Measurements from ENCODE around the gene CARD11. TPM values are rescaled to one million over a fixed set of nuclear protein-coding genes. Genes with fewer than 3 reads are reported as not detected.

CARD11 gene
- polyA plus RNA-seq, 1 donor from 2014 or later, result not detected

- no peak overlapping the region for H2AFZ ChIP-seq (ENCODE audit: low read depth, low read length)
- TF ChIP-seq EZH2 (IDR thresholded peaks at IDR 0.05; ENCODE audit: borderline replicate concordance, insufficient read depth, low read length, poor library complexity, severe bottlenecking) (no peak), POLR2AphosphoS5 (IDR thresholded peaks at IDR 0.05) (no peak), TAF1 (IDR thresholded peaks at IDR 0.05; ENCODE audit: low read depth) (no peak), MXI1 (conservative IDR thresholded peaks at IDR 0.05; ENCODE audit: poor library complexity, severe bottlenecking) (no peak), EP300 (conservative IDR thresholded peaks at IDR 0.05; ENCODE audit: poor library complexity, severe bottlenecking) (no peak), RAD21 (conservative IDR thresholded peaks at IDR 0.05) (no peak), SMC3 (conservative IDR thresholded peaks at IDR 0.05; ENCODE audit: poor library complexity) (no peak)
- TF ChIP-seq, protein P1, sequence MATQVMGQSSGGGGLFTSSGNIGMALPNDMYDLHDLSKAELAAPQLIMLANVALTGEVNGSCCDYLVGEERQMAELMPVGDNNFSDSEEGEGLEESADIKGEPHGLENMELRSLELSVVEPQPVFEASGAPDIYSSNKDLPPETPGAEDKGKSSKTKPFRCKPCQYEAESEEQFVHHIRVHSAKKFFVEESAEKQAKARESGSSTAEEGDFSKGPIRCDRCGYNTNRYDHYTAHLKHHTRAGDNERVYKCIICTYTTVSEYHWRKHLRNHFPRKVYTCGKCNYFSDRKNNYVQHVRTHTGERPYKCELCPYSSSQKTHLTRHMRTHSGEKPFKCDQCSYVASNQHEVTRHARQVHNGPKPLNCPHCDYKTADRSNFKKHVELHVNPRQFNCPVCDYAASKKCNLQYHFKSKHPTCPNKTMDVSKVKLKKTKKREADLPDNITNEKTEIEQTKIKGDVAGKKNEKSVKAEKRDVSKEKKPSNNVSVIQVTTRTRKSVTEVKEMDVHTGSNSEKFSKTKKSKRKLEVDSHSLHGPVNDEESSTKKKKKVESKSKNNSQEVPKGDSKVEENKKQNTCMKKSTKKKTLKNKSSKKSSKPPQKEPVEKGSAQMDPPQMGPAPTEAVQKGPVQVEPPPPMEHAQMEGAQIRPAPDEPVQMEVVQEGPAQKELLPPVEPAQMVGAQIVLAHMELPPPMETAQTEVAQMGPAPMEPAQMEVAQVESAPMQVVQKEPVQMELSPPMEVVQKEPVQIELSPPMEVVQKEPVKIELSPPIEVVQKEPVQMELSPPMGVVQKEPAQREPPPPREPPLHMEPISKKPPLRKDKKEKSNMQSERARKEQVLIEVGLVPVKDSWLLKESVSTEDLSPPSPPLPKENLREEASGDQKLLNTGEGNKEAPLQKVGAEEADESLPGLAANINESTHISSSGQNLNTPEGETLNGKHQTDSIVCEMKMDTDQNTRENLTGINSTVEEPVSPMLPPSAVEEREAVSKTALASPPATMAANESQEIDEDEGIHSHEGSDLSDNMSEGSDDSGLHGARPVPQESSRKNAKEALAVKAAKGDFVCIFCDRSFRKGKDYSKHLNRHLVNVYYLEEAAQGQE (IDR thresholded peaks at IDR 0.05; ENCODE audit: borderline replicate concordance), result no peak
- TF ChIP-seq, protein P2, sequence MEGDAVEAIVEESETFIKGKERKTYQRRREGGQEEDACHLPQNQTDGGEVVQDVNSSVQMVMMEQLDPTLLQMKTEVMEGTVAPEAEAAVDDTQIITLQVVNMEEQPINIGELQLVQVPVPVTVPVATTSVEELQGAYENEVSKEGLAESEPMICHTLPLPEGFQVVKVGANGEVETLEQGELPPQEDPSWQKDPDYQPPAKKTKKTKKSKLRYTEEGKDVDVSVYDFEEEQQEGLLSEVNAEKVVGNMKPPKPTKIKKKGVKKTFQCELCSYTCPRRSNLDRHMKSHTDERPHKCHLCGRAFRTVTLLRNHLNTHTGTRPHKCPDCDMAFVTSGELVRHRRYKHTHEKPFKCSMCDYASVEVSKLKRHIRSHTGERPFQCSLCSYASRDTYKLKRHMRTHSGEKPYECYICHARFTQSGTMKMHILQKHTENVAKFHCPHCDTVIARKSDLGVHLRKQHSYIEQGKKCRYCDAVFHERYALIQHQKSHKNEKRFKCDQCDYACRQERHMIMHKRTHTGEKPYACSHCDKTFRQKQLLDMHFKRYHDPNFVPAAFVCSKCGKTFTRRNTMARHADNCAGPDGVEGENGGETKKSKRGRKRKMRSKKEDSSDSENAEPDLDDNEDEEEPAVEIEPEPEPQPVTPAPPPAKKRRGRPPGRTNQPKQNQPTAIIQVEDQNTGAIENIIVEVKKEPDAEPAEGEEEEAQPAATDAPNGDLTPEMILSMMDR (IDR thresholded peaks at IDR 0.05; ENCODE audit: poor library complexity, severe bottlenecking), result no peak
- H3K9me3 ChIP-seq (ENCODE audit: low read length), result no peaks in the 10 kb centered on the region
- H4K20me1 ChIP-seq (ENCODE audit: insufficient read depth), result no peaks in the 10 kb centered on the region
- H3K9me2 ChIP-seq (ENCODE audit: insufficient read depth, low read length), result no peaks in the 10 kb centered on the region
- H3F3A ChIP-seq (ENCODE audit: insufficient read depth, low read length, poor library complexity, severe bottlenecking), result no peaks in the 10 kb centered on the region
- H3K4me2 ChIP-seq (ENCODE audit: low read length), result no peak overlapping the region
- H3K36me3 ChIP-seq (ENCODE audit: insufficient read depth, low read length), result no peaks in the 10 kb centered on the region
- H3K27me3 ChIP-seq (ENCODE audit: insufficient read depth, low read depth, low read length), result no peaks in the 10 kb centered on the region
- H3K27ac ChIP-seq (ENCODE audit: low read length), result no peak overlapping the region
- H3K79me2 ChIP-seq (replicated peaks; ENCODE audit: insufficient read depth, low read length), result no peaks in the 10 kb centered on the region
- H3K9ac ChIP-seq (ENCODE audit: low read length), result no peak overlapping the region
- no peak overlapping the region for H3K4me3 ChIP-seq (ENCODE audit: low read length)
Observed at GRCh38 chr7:2930310-2931033, 113.2 kb downstream of the CARD11 start.

DNA sequence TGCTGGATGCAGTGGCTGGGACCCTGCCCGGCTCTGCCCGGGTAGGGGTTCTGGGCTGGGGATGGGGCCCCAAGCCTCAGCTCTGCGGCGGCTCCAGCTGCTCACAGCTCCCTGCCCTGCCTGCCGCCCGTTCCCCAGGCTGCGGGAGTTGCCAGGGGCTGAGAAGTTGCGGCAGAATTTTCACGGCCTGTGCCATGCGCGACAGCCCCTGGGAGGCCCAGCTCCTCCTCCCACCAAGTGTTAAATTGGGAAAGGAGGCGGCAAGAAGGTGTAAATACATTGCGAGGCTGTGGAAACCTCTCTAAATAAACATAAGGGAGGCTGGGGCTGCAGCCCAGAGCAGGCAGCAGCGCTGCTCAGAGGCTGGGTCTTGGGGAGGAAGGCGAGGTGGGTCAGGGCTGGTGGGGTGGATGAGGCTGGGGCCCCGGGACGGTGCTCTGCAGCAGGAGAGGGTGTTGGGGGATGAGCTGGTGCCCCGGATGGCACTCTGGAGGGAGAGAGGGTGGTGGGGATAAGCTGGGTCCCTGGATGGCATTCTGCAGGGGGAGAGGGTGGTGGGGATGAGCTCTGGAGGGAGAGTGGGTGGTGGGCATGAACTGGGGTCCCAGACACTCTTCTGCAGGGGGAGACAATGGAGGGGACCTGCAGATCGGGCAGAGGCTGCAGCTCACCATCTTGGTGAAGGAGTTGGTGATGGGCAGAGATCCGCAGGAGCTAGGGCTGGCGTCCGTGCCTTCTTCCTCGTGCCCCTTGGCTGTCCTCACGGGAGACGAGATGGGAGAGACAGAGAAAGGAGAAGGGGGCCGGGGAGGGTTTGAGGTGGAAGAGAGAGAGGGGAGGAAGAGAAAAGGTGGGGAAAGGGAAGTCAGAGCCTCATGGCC is 114.1 kb downstream of the CARD11 start:
- H3K36me3 ChIP-seq (ENCODE audit: insufficient read depth, low read length), result no peaks in the 10 kb centered on the region
- H3K9ac ChIP-seq (ENCODE audit: low read length), result no peak overlapping the region
- no peaks in the 10 kb centered on the region for H3K79me2 ChIP-seq (replicated peaks; ENCODE audit: insufficient read depth, low read length)
- H4K20me1 ChIP-seq (ENCODE audit: insufficient read depth), result no peaks in the 10 kb centered on the region
- no peaks in the 10 kb centered on the region for H3F3A ChIP-seq (ENCODE audit: insufficient read depth, low read length, poor library complexity, severe bottlenecking)
- H3K27me3 ChIP-seq (ENCODE audit: insufficient read depth, low read depth, low read length), result no peaks in the 10 kb centered on the region
- no peak overlapping the region for H2AFZ ChIP-seq (ENCODE audit: low read depth, low read length)
- no peaks in the 10 kb centered on the region for H3K9me3 ChIP-seq (ENCODE audit: low read length)
- no peak overlapping the region for H3K4me2 ChIP-seq (ENCODE audit: low read length)
- H3K27ac ChIP-seq (ENCODE audit: low read length), result no peak overlapping the region
- H3K9me2 ChIP-seq (ENCODE audit: insufficient read depth, low read length), result no peaks in the 10 kb centered on the region
- H3K4me3 ChIP-seq (ENCODE audit: low read length), result no peak overlapping the region
- TF ChIP-seq MXI1 (conservative IDR thresholded peaks at IDR 0.05; ENCODE audit: poor library complexity, severe bottlenecking), result no peak
- TF ChIP-seq, protein P1 (IDR thresholded peaks at IDR 0.05; ENCODE audit: borderline replicate concordance), result no peak
- no peak for TF ChIP-seq SMC3 (conservative IDR thresholded peaks at IDR 0.05; ENCODE audit: poor library complexity)
- no peak for TF ChIP-seq RAD21 (conservative IDR thresholded peaks at IDR 0.05)
- TF ChIP-seq, protein P2 (IDR thresholded peaks at IDR 0.05; ENCODE audit: poor library complexity, severe bottlenecking), result no peak
- no peak for TF ChIP-seq POLR2AphosphoS5 (IDR thresholded peaks at IDR 0.05)
